Activated CD4-positive, alpha-beta T cell treated with anti-CD3 and anti-CD28 coated beads for 36 hours (primary cell): ENCODE results near the gene DLX5. TPM values are rescaled to one million over a fixed set of nuclear protein-coding genes. Genes with fewer than 3 reads are reported as not detected.
A peak's percentile ranks its signal among the peaks of the same experiment; 100 is the strongest.

Source experiments
- ATAC-seq: fragments of 200-7000 bp; cut with Tn5 transposase; one replicate; pipeline ENCODE4 v1.10.0; 2021; ENCODE audit warnings: mild to moderate bottlenecking, moderate library complexity
- CTCF ChIA-PET: fragments of 350-600 bp; sonication (Branson Sonifier 250); formaldehyde crosslinking; loops from one replicate; lab custom pipeline; 2021; ENCODE audit warnings: antibody characterized with exemption; lab: Charles Lee
- POLR2A ChIA-PET: fragments of 350-600 bp; sonication (Branson Sonifier 250); formaldehyde crosslinking; loops from one replicate; lab custom pipeline; 2021; ENCODE audit warnings: antibody characterized with exemption, inconsistent platforms; lab: Charles Lee
- DNase-seq: peaks from one replicate; pipeline ENCODE4 v3.0.0-alpha.2; 2020
- H3K27ac Mint-ChIP-seq: one replicate; pipeline ENCODE4 v1.8.0; 2021; ENCODE audit warnings: mixed read lengths
- H3K27me3 Mint-ChIP-seq: one replicate; pipeline ENCODE4 v1.8.0; 2021; ENCODE audit warnings: mixed read lengths
- H3K36me3 Mint-ChIP-seq: one replicate; pipeline ENCODE4 v1.8.0; 2021; ENCODE audit warnings: low read depth, mixed read lengths
- H3K4me1 Mint-ChIP-seq: one replicate; pipeline ENCODE4 v1.8.0; 2021; ENCODE audit warnings: mixed read lengths
- H3K4me3 Mint-ChIP-seq: one replicate; pipeline ENCODE4 v1.8.0; 2021; ENCODE audit warnings: mild to moderate bottlenecking, moderate library complexity, mixed read lengths
- H3K9me3 Mint-ChIP-seq: one replicate; pipeline ENCODE4 v1.8.0; 2021; ENCODE audit warnings: low read depth, mixed read lengths
- intact Hi-C, 2 experiments: fragments of 100-400 bp; cut with DNase I in 1 of 2; cut with micrococcal nuclease in 1 of 2; formaldehyde crosslinking; loops; one replicate each; pipeline versions ENCODE4 v1.14.2 to v1.15.1; 2022 to 2024; cut with DNase I, micrococcal nuclease
- total RNA-seq, 2 experiments: library from RNA; stranded (reverse); gene quantifications; one replicate each; pipeline ENCODE4 v1.2.3, GENCODE V29; 2021

The DLX5 gene
- total RNA-seq, 2 experiments from 2014 or later = not detected

DNA sequence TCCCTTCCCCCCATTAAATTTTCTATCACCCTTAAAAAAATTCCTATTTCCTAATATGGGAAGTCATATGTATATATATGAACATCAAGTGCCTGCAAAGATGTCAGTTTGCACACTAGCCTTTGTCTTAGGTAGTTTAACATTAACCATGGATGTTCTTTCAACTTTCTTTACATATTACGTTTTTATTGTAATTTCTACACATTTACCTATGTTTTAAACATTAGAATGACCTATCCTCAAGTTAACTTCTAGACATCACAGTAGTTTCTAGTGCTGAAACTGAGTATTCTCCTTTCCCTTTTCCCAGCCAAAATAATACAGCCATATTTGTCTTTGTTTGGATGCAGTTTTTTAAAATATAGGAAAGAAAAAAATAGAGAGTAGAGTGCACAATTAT lies 13.5 kb downstream of the DLX5 start:
- DNase-seq = no peak
- POLR2A ChIA-PET = no interaction called here
- Mint-ChIP-seq H3K27me3 (peaks cover 86% of the 10 kb centered on the region), H3K4me3 (no peak overlapping the region), H3K36me3 (peaks cover 3% of the 10 kb centered on the region), H3K27ac (no peak overlapping the region), H3K9me3 (peaks cover 5% of the 10 kb centered on the region), H3K4me1 (peaks cover 7% of the 10 kb centered on the region)
- ATAC-seq = no peak
- CTCF ChIA-PET = no interaction called here
- intact Hi-C loops = no loop called here

DNA sequence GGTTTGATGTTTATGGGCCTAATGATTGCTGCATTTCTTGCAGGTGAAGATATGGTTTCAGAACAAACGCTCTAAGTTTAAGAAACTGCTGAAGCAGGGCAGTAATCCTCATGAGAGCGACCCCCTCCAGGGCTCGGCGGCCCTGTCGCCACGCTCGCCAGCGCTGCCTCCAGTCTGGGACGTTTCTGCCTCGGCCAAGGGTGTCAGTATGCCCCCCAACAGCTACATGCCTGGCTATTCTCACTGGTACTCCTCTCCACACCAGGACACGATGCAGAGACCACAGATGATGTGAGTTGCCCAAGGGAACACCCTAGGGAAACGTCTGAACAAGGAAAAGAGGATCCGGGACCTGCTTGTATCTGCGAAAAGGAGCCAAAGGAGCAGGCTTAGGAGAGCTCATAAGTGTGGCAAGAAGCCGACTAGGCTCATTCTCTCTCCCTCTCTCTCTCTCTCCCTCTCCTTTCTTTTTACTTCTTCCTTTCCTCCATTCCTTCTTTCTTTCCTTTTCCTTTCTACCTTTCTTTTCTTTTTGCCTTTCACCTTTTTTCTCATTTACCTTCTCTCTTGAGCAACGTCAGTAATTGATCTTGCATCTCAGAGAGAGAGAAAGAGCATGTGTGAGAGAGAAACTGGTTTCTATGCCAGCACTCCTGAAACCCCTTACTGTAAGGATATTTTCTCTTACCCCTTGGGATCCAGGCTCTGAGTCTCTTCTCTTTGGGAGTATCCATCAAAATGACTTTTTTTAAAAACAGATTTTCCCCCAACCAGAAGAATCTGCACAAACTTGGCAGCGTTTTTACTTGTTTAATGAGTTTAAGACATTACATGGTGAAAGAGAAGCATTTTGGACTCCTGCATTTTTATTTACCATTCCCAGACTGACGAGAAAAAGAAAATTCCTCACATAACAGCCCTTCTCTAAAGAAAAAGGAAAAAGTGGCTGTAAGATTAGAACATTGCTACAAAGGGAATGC lies 14.6 kb downstream of the DLX5 start:
- H3K9me3 Mint-ChIP-seq = peaks cover 5% of the 10 kb centered on the region
- DNase-seq = no peak
- POLR2A ChIA-PET = interaction anchor here (0.7 kb wide), 1 partner anchor 648 kb away, joined by 3 read pairs; no protein-coding TSS in a partner anchor
- no peak overlapping the region for H3K4me3 Mint-ChIP-seq
- CTCF ChIA-PET = interaction anchor here (1.0 kb wide), 1 partner anchor 21 kb away, joined by 3 read pairs; no protein-coding TSS in a partner anchor
- no peak overlapping the region for H3K27ac Mint-ChIP-seq
- H3K4me1 Mint-ChIP-seq = peaks cover 8% of the 10 kb centered on the region
- peaks cover 82% of the 10 kb centered on the region for H3K27me3 Mint-ChIP-seq
- ATAC-seq = no peak
- intact Hi-C loops = loop anchor here in 1 of 2 experiments (5.0 kb wide), 1 partner anchor 303 kb away; the partner anchor contains the start of gene SEM1
- peaks cover 3% of the 10 kb centered on the region for H3K36me3 Mint-ChIP-seq

DNA sequence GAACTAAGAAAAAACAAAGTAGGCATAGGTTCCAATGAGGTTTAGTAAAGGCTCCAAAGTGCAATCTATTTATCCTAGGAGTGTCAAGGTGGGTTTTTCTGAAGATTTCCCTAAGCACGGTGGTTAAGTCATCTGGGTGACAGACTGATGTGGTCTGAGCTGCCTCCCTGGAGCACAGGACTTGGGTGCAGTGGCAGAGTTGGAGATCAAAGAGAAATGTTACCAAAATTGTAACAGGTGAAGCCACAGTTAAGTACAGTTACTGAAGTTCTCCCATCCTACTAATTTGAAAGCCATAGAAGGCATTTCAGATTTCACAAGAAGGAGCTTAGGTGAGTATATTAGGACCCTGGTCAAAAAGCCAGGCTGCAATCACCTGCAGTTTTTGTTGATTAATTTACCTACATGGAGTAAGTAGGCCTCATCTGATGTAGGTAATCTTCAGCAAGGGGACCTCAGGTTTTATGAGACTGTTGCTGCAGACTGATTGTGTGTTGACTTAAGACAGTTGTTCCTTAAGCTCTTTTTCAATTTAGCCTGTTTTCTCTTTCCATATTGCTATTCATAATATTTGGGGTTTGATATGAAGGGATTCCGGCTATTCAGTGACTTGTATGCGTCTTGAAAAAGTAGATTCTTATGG lies 16.2 kb downstream of the DLX5 start:
- Mint-ChIP-seq H3K36me3 (peaks cover 3% of the 10 kb centered on the region), H3K4me3 (no peak overlapping the region), H3K27ac (no peak overlapping the region), H3K27me3 (peaks cover 76% of the 10 kb centered on the region), H3K4me1 (peaks cover 11% of the 10 kb centered on the region), H3K9me3 (peaks cover 5% of the 10 kb centered on the region)
- POLR2A ChIA-PET = no interaction called here
- CTCF ChIA-PET = interaction anchor here (1.9 to 2.0 kb wide), 2 partner anchors 13 to 18 kb away, joined by 9 to 10 read pairs; no protein-coding TSS in a partner anchor
- DNase-seq = no peak
- no peak for ATAC-seq
- intact Hi-C loops = loop anchor here in 1 of 2 experiments (5.0 kb wide), 1 partner anchor 301 kb away; the partner anchor contains the start of gene SEM1

DNA sequence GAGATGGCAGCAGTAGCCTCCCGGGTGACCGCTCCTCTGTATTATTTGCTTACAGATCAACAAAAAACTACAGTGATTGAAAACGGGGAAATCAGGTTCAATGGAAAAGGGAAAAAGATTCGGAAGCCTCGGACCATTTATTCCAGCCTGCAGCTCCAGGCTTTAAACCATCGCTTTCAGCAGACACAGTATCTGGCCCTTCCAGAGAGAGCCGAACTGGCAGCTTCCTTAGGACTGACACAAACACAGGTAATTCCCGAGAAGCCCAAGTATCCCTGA lies 17.1 kb downstream of the DLX5 start:
- intact Hi-C loops = loop anchor here in 1 of 2 experiments (2.0 to 5.0 kb wide), 2 partner anchors 171 to 300 kb away; partner anchors contain the start of gene SEM1
- Mint-ChIP-seq H3K4me1 (peaks cover 14% of the 10 kb centered on the region), H3K4me3 (no peak overlapping the region), H3K27ac (no peak overlapping the region), H3K9me3 (peaks cover 5% of the 10 kb centered on the region), H3K36me3 (peaks cover 3% of the 10 kb centered on the region), H3K27me3 (peaks cover 77% of the 10 kb centered on the region)
- DNase-seq = no peak
- CTCF ChIA-PET = interaction anchor here (1.9 to 2.0 kb wide), 2 partner anchors 14 to 19 kb away, joined by 9 to 10 read pairs; no protein-coding TSS in a partner anchor
- ATAC-seq = no peak
- POLR2A ChIA-PET = no interaction called here

DNA sequence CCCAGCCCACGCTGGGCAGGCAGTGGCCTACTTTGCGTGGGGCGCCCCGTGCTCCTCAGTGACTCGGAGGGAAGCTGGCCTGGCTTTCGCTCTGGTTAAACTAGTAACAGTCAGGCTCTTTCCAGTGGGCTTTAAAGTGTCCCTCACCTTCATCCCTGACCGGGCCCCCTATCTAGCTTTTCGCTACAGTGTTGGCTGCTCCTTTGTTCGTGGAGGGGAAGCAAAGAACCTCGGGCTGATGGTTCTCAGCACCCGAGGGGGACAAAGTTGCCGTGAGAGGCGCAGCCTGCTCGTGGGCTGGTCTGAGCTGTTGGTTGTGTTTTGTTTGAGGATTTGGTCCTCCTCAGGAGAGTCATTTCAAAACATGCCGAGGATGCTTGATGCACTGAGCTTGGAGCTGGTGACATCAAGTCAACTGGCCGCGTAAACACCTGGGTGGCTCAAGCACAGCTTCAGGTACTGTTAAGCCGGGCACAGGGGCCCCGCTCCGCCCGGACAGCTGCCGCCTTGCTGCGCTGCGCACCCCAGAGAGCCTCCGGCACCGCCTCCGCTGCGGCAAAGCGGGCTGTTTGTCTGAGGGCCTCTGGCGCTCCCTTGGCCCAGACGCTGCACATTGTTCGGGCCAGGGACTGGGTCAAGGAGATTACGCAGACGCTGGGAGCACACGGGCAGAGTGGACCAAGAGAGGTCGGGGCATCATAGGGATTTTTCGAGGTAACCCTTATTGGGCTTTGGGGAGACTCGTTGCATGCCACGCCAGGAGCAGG lies 17.6 kb downstream of the DLX5 start:
- POLR2A ChIA-PET = no interaction called here
- Mint-ChIP-seq H3K4me3 (peak overlapping the region; percentile 52), H3K36me3 (peaks cover 3% of the 10 kb centered on the region), H3K9me3 (peaks cover 5% of the 10 kb centered on the region), H3K27ac (no peak overlapping the region), H3K4me1 (peaks cover 14% of the 10 kb centered on the region), H3K27me3 (peaks cover 77% of the 10 kb centered on the region)
- ATAC-seq (no peak), DNase-seq (no peak)
- CTCF ChIA-PET = interaction anchor here (0.7 to 2.0 kb wide), 3 partner anchors 14 to 92 kb away, joined by 3 to 10 read pairs (median 9); no protein-coding TSS in a partner anchor
- intact Hi-C loops = loop anchor here in 1 of 2 experiments (1.0 to 5.0 kb wide), 3 partner anchors 20 to 300 kb away; partner anchors contain the start of gene SEM1

DNA sequence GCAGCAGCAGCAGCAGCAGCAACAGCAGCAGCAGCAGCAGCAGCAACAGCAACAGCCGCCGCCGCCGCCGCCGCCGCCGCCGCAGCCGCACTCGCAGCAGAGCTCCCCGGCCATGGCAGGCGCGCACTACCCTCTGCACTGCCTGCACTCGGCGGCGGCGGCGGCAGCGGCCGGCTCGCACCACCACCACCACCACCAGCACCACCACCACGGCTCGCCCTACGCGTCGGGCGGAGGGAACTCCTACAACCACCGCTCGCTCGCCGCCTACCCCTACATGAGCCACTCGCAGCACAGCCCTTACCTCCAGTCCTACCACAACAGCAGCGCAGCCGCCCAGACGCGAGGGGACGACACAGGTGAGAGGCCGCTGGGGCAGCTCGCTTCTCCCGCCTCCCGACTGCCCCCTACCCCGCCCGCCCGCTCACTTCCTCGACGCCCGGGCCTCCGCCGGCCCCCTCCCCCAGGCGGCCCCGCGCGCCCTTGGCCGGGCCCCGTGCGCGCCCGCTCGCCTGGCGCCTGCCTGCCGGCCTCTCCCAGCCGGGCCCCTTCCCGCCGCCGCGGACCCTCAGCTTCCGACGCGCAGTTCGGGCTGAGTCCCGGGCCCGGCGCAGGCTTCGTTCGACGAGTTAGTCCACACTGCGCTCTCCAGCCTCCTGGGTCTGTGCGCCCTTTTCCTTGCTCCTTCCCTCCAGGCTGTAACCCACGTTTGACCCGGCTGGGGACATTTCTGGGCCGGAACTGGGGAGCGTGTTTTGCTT lies 18.4 kb downstream of the DLX5 start:
- intact Hi-C loops = loop anchor here in 1 of 2 experiments (1.0 to 5.0 kb wide), 3 partner anchors 21 to 299 kb away; partner anchors contain the start of gene SEM1
- ATAC-seq (peak; percentile 70), DNase-seq (peak; percentile 71)
- H3K4me3 Mint-ChIP-seq = peak overlapping the region; percentile 65
- H3K4me1 Mint-ChIP-seq = peaks cover 14% of the 10 kb centered on the region
- H3K36me3 Mint-ChIP-seq = no peaks in the 10 kb centered on the region
- peaks cover 75% of the 10 kb centered on the region for H3K27me3 Mint-ChIP-seq
- ChIA-PET POLR2A (no interaction called here), CTCF (interaction anchor here (0.5 to 0.7 kb wide), 2 partner anchors 21 to 91 kb away, joined by 3 read pairs; no protein-coding TSS in a partner anchor)
- H3K9me3 Mint-ChIP-seq = peaks cover under 1% of the 10 kb centered on the region
- no peak overlapping the region for H3K27ac Mint-ChIP-seq

DNA sequence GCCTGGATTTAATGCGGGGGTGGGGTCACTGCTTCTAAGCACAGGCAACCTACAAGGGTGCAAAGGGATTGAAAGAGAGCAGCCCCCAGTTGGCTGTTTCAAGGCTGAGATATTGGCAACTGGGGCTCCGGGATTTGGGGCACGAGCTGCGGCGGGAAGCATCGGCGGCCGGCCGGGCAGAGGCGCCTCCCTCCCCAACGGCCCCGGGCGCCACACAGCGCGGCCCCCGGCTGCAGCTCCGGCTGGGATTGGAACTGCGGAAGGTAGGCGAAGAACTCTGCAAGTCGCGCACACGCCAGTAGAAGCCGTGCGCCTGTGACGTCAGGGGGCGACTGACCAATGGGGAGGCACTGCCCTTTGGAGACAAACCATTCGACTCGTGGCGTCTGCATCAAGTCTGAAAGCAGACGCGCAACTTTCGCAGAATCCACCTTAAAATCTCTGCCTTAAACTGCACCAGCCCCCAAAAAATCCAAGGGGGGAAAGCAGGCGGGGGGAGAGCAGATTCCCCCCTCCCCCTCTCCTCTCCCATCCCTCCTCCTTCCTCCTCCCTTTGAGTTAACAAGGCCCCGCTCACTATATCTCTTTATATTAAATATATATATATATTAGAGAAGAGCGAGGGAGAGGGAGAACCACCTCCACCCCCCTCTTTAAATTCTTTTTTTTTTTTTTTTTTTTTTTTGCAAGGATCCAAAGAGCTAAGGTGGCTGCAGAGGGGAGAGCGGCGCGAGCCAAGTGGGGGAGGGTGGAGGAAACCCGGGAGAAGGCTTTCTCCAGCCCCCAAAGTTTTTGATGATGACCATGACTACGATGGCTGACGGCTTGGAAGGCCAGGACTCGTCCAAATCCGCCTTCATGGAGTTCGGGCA lies 19.2 kb downstream of the DLX5 start, which contains the start of gene DLX6:
Gene DLX6 (plus strand): TSS at position 371 of the 872 bp plus-strand sequence. CDS start 425 bp downstream, at position 796.
- ATAC-seq = peak; percentile 56
- Mint-ChIP-seq H3K4me3 (peak within 1 kb of the TSS; percentile 68), H3K27ac (peak within 1 kb of the TSS; percentile 19), H3K27me3 (peaks cover 77% of the 10 kb centered on the region), H3K36me3 (no peaks in the 10 kb centered on the region), H3K9me3 (no peaks in the 10 kb centered on the region), H3K4me1 (peaks cover 14% of the 10 kb centered on the region)
- intact Hi-C loops = loop anchor here in 1 of 2 experiments (1.0 to 5.0 kb wide), 3 partner anchors 22 to 298 kb away; partner anchors contain the start of gene SEM1
- CTCF ChIA-PET = interaction anchor here (0.5 kb wide), 1 partner anchor 22 kb away, joined by 3 read pairs; no protein-coding TSS in a partner anchor
- peak; percentile 78 for DNase-seq
- POLR2A ChIA-PET = no interaction called here

DNA sequence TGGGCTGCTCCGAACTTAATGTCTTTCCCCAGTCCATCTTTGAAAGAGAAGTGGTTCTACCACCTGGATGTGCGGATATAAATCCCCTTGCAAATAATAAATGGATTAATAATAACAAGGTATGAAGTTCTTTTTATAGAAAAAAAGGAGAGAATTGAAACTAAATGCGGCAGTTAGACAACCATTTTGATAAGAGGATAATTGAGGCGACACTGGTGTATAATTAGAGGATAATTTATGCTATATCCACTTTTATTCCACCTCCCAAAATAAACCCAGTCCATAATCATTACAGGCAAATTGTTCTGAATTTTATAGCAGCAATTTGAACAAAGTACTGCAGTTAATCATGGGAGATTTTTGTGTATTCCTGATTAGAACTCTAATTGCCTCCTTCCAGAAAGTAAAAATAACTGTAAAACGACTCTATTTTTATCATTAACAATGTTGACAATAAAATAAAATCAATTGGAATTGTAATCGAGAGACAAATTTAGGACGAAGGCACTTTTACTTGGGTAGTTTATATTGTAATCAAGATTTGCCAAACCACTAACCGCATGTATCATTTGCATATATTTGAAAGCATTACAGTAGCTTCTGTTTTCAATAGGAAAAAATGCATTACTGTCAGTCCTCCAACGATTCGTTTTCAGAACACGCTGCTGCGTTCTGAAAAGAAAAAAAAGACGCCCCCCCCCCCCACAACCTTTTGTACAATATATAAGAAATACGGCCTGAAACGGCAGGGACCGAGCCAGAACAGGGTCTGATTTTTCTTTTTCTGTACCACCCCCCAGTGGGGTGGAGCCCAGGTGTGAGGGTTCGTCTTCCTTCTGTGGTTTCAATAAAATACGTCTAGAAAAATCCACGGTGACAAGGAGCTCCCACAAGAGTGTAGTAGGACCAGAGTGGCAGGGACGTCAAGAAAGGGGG lies 20.1 kb downstream of the DLX5 start:
- intact Hi-C loops = loop anchor here in 1 of 2 experiments (5.0 kb wide), 1 partner anchor 297 kb away; the partner anchor contains the start of gene SEM1
- peaks cover 73% of the 10 kb centered on the region for H3K27me3 Mint-ChIP-seq
- H3K36me3 Mint-ChIP-seq = no peaks in the 10 kb centered on the region
- CTCF ChIA-PET = interaction anchor here (0.7 kb wide), 2 partner anchors 9 to 590 kb away, joined by 3 read pairs; no protein-coding TSS in a partner anchor
- ATAC-seq (no peak), DNase-seq (no peak)
- peak overlapping the region; percentile 19 for H3K27ac Mint-ChIP-seq
- no peaks in the 10 kb centered on the region for H3K9me3 Mint-ChIP-seq
- no peak overlapping the region for H3K4me3 Mint-ChIP-seq
- H3K4me1 Mint-ChIP-seq = peaks cover 14% of the 10 kb centered on the region
- POLR2A ChIA-PET = no interaction called here
